Stomach smooth muscle (tissue), 2 donors: ENCODE results near the gene ZNF853.

Experiments used
- H3K27ac ChIP-seq: one replicate; pipeline ENCODE4 v1.7.0; 2013; ENCODE audit warnings: mild to moderate bottlenecking, low read length, inconsistent platforms
- H3K27me3 ChIP-seq, 2 donors: one replicate each; pipeline ENCODE4 v1.7.0; 2013; ENCODE audit warnings: low read length in 2 of 2; ENCODE audit not compliant: insufficient read depth in 2 of 2, control insufficient read depth in 1 of 2
- H3K36me3 ChIP-seq, 2 donors: one replicate each; pipeline ENCODE4 v1.7.0; 2013; ENCODE audit warnings: low read length in 2 of 2; ENCODE audit not compliant: control insufficient read depth in 2 of 2, insufficient read depth in 2 of 2
- H3K4me1 ChIP-seq: one replicate; pipeline ENCODE4 v1.7.0; 2013; ENCODE audit warnings: low read length; ENCODE audit not compliant: control insufficient read depth, insufficient read depth
- H3K4me3 ChIP-seq, 2 donors: one replicate each; pipeline ENCODE4 v1.7.0; 2013; ENCODE audit warnings: low read length in 2 of 2
- H3K9ac ChIP-seq, 2 donors: one replicate each; pipeline ENCODE4 v1.7.0; 2013; ENCODE audit warnings: low read length in 2 of 2, mild to moderate bottlenecking in 1 of 2
- H3K9me3 ChIP-seq, 2 donors: one replicate each; pipeline ENCODE4 v1.7.0; 2013; ENCODE audit warnings: low read length in 2 of 2; ENCODE audit not compliant: control insufficient read depth in 2 of 2
- donor health status: healthy.
- donor health status: Pancreatic carcinoma.

ZNF853 gene

DNA sequence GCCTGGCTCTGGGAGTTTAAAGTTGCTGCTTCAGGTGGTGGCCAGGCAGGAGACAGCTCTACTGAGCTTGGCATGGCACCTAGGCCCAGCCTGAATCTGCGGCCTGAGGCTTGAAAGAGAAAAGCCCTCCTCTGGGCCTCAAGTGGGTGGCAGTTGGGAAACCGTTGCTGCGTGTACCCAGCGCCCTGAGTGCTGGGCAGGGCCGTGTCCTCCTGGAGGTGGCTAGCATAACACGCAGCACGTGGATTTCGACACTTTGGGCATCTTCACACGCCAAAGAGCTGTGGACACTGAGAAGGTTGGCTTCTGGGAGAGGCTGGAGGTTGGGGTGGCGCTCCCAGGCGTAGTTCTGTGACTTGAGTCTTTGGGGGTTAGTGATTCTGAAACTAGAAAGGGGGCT lies 24.2 kb downstream of the ZNF853 start:
- Histone ChIP-seq H3K4me3 (no peak overlapping the region), H3K27ac (no peak overlapping the region), H3K4me1 (peaks cover 18% of the 10 kb centered on the region), H3K27me3 (no peaks in the 10 kb centered on the region), H3K9me3 (no peaks in the 10 kb centered on the region), H3K9ac (no peak overlapping the region), H3K36me3 (peaks cover 12 to 29% of the 10 kb centered on the region in 2 donors)

DNA sequence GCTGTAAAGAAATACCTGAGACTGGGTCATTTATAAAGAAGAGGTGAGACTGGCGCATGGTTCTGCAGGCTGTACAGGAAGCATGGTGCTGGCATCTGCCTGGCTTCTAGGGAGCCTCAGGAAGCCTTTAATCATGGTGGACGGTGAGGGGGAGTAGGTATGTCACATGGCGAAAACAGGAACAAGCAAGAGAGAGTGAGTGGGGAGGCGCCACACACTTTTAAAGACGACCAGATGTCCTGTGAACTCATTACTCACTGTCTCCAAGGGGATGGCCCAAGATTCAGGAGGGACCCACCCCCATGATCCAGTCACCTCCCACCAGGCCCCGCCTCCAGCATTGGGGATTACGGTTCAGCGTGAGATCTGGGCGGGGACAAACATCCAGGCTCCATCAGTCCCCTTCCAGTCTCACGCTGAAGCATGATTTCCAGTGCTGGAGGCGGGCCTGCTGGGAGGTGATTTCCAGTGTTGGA lies 24.9 kb downstream of the ZNF853 start:
- Histone ChIP-seq H3K27ac (no peak overlapping the region), H3K9ac (no peak overlapping the region), H3K27me3 (no peaks in the 10 kb centered on the region), H3K9me3 (no peaks in the 10 kb centered on the region), H3K4me1 (peaks cover 18% of the 10 kb centered on the region), H3K36me3 (peaks cover 12 to 34% of the 10 kb centered on the region in 2 donors), H3K4me3 (no peak overlapping the region)

DNA sequence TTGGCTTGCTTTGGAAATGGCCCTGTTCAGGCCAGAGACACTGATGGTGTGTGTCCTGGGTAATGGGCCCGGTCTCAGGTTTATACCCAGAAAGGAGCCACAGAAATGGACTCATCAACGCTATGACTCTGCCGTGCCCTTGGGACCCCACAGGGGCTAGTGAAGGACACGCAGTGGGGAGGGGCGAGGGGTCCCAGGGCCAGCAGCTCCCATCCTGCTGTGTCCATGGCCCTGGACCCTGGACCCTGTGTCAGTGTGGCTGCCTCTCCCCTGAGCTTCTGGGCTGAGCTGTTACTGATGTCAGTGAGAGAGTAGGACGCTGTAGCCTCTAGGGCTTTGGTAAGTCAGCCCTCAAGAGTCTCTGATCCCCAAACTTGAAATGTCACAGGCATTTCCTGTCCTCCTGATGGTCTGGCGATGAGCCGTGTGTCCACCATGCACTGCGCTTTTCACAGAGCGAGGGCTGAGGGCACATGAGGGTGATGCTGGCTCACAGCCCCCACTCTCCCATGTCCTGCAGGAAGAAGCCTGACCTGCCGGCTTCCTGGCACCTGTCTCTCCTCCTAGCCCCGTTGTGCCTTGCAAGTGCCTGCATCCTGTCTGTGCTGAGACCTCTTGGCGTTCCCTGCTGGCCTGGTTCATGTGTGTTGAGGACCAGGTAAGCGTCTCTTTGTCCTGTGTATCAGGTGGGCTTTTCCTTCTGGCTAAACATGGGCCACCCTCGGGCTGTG lies 26.1 kb downstream of the ZNF853 start:
- no peaks in the 10 kb centered on the region for H3K27me3 ChIP-seq
- H3K36me3 ChIP-seq, result peaks cover 12 to 39% of the 10 kb centered on the region in 2 donors
- H3K9me3 ChIP-seq, result no peaks in the 10 kb centered on the region
- no peak overlapping the region for H3K27ac ChIP-seq
- H3K4me3 ChIP-seq, result no peak overlapping the region
- H3K4me1 ChIP-seq, result peaks cover 14% of the 10 kb centered on the region
- no peak overlapping the region for H3K9ac ChIP-seq

DNA sequence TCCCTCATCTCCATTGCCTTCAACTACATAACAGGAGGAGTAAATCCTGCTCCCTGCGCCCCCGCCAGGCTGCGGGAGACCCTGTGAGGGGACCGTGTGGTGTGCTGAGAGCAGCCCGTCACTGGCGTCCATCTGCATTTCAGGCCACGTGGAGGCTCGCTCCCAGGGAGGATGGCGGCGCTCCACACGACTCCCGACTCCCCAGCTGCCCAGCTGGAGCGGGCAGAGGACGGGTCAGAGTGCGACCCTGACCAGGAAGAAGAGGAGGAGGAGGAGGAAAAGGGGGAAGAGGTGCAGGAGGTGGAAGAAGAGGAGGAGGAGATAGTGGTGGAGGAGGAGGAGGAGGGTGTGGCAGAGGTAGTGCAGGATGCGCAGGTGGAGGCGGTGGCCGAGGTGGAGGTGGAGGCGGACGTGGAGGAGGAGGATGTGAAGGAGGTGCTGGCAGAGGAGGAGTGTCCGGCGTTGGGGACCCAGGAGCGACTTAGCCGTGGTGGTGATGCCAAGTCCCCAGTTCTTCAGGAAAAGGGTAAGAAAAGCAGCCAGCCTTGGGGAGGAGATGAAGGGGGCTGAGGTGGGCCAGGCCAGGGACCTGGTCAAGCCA lies 26.9 kb downstream of the ZNF853 start:
- no peaks in the 10 kb centered on the region for H3K27me3 ChIP-seq
- peaks cover 12 to 41% of the 10 kb centered on the region in 2 donors for H3K36me3 ChIP-seq
- no peaks in the 10 kb centered on the region for H3K9me3 ChIP-seq
- H3K9ac ChIP-seq, result no peak overlapping the region
- H3K4me1 ChIP-seq, result peaks cover 11% of the 10 kb centered on the region
- H3K27ac ChIP-seq, result no peak overlapping the region
- H3K4me3 ChIP-seq, result no peak overlapping the region

DNA sequence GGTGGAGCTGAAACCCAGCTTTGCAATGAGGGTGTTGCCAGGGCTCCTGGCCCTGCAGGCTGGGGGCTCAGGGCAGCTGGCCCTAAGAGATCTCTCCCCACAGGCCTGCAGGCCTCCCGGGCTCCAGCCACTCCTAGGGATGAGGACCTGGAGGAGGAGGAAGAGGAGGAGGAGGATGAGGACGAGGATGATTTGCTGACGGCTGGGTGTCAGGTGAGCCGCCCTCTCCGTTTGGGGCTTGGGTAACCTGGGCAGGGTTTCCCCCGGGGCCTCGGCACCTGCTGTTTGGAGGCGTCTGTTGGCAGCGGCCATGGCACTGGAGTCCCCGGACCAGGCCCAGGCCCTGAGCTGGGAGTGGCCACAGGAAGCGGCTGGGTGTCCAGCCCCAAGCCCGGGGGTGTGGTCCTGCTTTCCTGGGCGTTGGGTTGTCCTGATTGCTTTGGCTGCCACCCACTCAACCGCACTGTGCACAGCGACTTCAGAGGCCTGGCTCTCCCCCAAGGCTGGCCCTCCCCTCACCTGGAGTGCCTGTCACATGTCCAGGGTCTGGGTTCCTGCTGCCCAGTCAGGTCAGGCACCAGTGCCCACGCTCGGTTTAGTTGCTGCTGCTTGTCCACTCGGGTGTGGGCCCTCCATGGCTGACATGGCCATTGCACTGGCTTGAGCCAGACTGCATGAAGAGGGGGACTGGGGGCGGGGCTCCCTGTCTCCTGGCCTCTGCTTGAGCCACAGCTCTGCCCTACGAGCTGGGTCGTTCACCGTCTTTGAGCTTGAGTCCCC lies 27.6 kb downstream of the ZNF853 start:
- Histone ChIP-seq H3K27me3 (no peaks in the 10 kb centered on the region), H3K9ac (no peak overlapping the region)

DNA sequence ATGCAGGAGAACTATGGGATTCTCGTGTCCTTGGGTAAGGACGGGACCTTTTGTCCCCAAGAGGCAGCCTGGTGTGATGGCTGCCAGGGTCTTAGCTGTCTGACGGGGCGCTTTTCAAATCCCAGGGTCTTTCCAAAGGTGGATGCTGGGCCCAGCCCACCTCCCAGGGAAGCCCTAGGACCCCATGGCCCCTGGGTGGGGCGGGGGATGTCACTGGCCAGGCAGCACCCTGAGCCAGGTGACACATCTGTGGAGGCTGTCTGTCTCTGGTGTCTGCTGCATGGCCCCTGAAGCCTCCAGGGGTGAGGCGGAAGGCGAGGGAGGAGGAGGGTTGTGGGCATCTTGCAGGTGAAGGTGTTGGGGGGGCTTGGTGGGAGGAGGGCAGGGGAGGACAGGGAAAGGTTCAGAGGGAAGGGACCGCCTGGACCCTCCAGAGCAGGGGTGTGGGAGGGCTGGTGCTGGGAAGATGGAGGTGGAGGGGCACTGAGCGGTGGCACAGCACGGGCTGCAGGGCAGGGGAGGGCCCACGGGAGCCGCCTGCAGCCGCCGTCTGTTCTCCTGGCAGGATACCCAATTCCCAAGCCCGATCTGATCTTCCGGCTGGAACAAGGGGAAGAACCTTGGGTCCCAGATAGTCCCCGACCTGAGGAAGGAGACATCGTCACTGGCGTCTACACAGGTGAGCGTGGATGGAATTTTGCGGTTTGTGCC lies 28.7 kb downstream of the ZNF853 start:
- no peaks in the 10 kb centered on the region for H3K9me3 ChIP-seq
- peaks cover 12 to 46% of the 10 kb centered on the region in 2 donors for H3K36me3 ChIP-seq
- no peak overlapping the region for H3K9ac ChIP-seq
- no peaks in the 10 kb centered on the region for H3K27me3 ChIP-seq
- H3K4me1 ChIP-seq, result no peaks in the 10 kb centered on the region
- H3K4me3 ChIP-seq, result no peak overlapping the region
- no peak overlapping the region for H3K27ac ChIP-seq

More for the DNA sequence above, 27.6 kb downstream of the ZNF853 start:
- H3K27ac ChIP-seq, result no peak overlapping the region
- H3K4me1 ChIP-seq, result peaks cover 8% of the 10 kb centered on the region
- H3K36me3 ChIP-seq, result peaks cover 12 to 43% of the 10 kb centered on the region in 2 donors
- no peak overlapping the region for H3K4me3 ChIP-seq
- H3K9me3 ChIP-seq, result no peaks in the 10 kb centered on the region

DNA sequence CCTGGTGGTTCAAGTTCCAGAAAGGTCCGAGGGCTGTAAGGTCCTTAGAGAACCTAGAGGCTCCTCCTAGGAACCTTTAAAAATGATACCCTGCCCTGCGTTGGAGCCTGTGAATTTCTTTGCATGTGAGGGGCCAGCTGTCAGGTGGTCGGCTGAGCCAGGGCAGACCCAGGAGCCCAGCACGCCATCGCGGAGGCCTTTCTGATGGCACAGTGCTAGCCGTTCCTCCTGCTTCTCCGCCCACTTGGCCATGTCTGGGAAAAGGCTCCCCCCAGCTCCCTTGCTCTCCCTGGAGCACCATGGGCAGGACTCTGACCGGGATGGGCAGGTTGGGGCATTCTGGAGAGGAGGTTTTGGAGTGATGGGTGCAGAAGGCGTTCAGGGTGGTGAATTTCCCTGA lies 29.3 kb downstream of the ZNF853 start:
- no peaks in the 10 kb centered on the region for H3K9me3 ChIP-seq
- no peaks in the 10 kb centered on the region for H3K27me3 ChIP-seq
- no peak overlapping the region for H3K4me3 ChIP-seq
- no peaks in the 10 kb centered on the region for H3K4me1 ChIP-seq
- no peak overlapping the region for H3K9ac ChIP-seq
- H3K36me3 ChIP-seq, result peaks cover 12 to 51% of the 10 kb centered on the region in 2 donors
- no peak overlapping the region for H3K27ac ChIP-seq

DNA sequence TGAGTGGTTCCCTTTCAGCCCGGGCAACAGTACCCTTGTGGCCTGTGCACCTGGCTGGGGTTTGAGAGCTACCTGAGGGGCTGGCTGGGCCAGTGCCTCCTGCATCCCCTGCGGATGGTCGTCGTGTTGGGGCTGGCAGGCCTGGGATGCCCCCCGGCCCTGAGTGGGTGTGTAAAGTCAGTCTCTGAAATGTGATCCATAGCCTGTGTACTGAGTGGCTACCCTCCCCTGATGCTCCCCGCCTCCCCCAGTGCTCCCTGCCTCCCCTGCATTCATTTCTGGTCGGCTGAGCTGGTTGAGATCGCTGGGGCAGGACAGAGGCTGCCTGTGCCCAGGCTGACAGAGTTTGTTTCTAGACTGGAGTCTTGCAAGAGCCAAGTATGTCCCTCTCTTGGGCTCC lies 31.1 kb downstream of the ZNF853 start:
- no peaks in the 10 kb centered on the region for H3K27me3 ChIP-seq
- no peaks in the 10 kb centered on the region for H3K4me1 ChIP-seq
- no peaks in the 10 kb centered on the region for H3K9me3 ChIP-seq
- no peak overlapping the region for H3K4me3 ChIP-seq
- no peak overlapping the region for H3K9ac ChIP-seq
- peaks cover 12 to 56% of the 10 kb centered on the region in 2 donors for H3K36me3 ChIP-seq
- no peak overlapping the region for H3K27ac ChIP-seq

DNA sequence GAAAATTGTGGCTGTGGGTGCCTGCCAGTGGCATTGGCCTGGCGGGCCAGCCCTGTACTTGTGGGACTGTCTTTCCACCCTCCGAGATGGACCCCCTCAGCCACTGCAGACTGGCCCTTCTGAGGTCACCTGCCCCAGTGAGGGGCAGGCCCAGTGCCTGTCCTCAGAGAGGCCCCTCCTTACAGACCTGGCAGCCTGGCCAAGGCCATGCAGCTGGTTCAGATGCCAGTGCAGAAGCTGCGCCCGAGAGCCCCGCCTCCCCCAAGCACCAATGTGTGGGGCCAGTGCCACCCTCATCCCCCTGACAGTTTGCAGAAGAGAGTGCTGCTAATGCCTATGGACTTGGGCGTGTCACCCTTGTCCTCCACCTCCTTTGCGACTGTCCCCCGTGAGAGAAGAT lies 31.7 kb downstream of the ZNF853 start:
- H3K9ac ChIP-seq, result no peak overlapping the region
- peaks cover 10 to 52% of the 10 kb centered on the region in 2 donors for H3K36me3 ChIP-seq
- H3K9me3 ChIP-seq, result no peaks in the 10 kb centered on the region
- no peak overlapping the region for H3K4me3 ChIP-seq
- no peaks in the 10 kb centered on the region for H3K27me3 ChIP-seq
- H3K27ac ChIP-seq, result no peak overlapping the region
- H3K4me1 ChIP-seq, result no peaks in the 10 kb centered on the region

DNA sequence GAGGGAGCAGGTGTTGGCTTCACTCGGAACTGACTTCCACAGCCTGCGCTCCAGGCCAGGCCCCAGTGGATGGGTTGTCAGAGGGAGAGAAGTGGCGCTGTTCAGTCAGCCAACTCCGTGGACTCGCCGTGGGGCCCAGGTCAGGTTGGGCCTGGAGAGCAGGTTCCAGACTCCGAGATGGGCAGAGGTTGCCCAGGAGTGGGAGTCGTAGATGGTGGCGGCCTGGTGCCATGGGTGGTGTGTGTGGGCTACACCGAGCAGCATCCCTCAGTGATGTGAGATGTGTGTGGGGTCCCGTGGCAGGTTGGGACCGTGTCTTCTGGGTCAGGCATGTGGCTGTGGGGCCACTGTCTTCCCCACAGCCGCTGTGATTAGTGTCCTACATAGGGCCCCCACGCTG lies 32.1 kb downstream of the ZNF853 start:
- no peaks in the 10 kb centered on the region for H3K27me3 ChIP-seq
- H3K4me1 ChIP-seq, result no peaks in the 10 kb centered on the region
- no peak overlapping the region for H3K9ac ChIP-seq
- no peak overlapping the region for H3K27ac ChIP-seq
- no peaks in the 10 kb centered on the region for H3K9me3 ChIP-seq
- H3K36me3 ChIP-seq, result peaks cover 7 to 51% of the 10 kb centered on the region in 2 donors
- H3K4me3 ChIP-seq, result no peak overlapping the region
